Neutrophil (primary cell): ENCODE results near the gene PRCC.

Source experiments
- H3K27ac ChIP-seq: fragments of 200-600 bp; sonication (generic); 2 replicates; pipeline ENCODE4 v1.5.1; 2016; ENCODE audit warnings: mild to moderate bottlenecking, moderate library complexity
- H3K27me3 ChIP-seq: fragments of 200-600 bp; sonication (generic); 2 replicates; pipeline ENCODE4 v1.6.0; 2016; ENCODE audit warnings: mild to moderate bottlenecking
- H3K36me3 ChIP-seq: fragments of 200-600 bp; sonication (generic); 2 replicates; pipeline ENCODE4 v1.5.1; 2017
- H3K4me1 ChIP-seq, 2 experiments: fragments of 200-600 bp in 1 of 2; sonication (generic) in 1 of 2; 1 replicate in 1 of 2; 2 replicates in 1 of 2; pipeline versions ENCODE4 v1.5.1 to v1.6.1; 2013 to 2016; ENCODE audit warnings: low read depth in 1 of 2, low read length in 1 of 2, mild to moderate bottlenecking in 1 of 2, moderate library complexity in 1 of 2; ENCODE audit not compliant: control insufficient read depth in 1 of 2, insufficient read depth in 1 of 2
- H3K4me3 ChIP-seq, 2 experiments: fragments of 200-600 bp in 1 of 2; sonication (generic) in 1 of 2; 1 replicate in 1 of 2; 2 replicates in 1 of 2; pipeline ENCODE4 v1.5.1; 2013 to 2016; ENCODE audit warnings: low read depth in 1 of 2, low read length in 1 of 2, mild to moderate bottlenecking in 1 of 2, moderate library complexity in 1 of 2
- H3K9me3 ChIP-seq: fragments of 200-600 bp; sonication (generic); 2 replicates; pipeline ENCODE4 v1.5.1; 2016
- CTCF ChIP-seq: fragments of 200-600 bp; sonication (generic); IDR thresholded peaks from 2 replicates; pipeline ENCODE4 v1.5.1; 2016; ENCODE audit warnings: antibody characterized with exemption

The PRCC gene

GRCh38 chr1:156836041-156836654 lies 68.8 kb downstream of the PRCC start:
- Histone ChIP-seq H3K4me1 (no peaks in the 10 kb centered on the region), H3K4me3 (no peak overlapping the region), H3K27me3 (peaks cover 98% of the 10 kb centered on the region), H3K9me3 (no peaks in the 10 kb centered on the region), H3K36me3 (no peaks in the 10 kb centered on the region), H3K27ac (no peak overlapping the region)
- no peak for TF ChIP-seq CTCF

- no peak for TF ChIP-seq CTCF
- H3K9me3 ChIP-seq: no peaks in the 10 kb centered on the region
- H3K4me3 ChIP-seq: no peak overlapping the region
- H3K36me3 ChIP-seq: no peaks in the 10 kb centered on the region
- H3K27me3 ChIP-seq: peaks cover 98% of the 10 kb centered on the region
- no peak overlapping the region for H3K27ac ChIP-seq
- no peaks in the 10 kb centered on the region for H3K4me1 ChIP-seq
Observed at GRCh38 chr1:156836892-156837291, 69.6 kb downstream of the PRCC start.

GRCh38 chr1:156838972-156839371 lies 71.6 kb downstream of the PRCC start:
- TF ChIP-seq CTCF: peak; percentile 42
- Histone ChIP-seq H3K27me3 (peaks cover 98% of the 10 kb centered on the region), H3K27ac (no peak overlapping the region)

GRCh38 chr1:156839426-156840109 lies 72.2 kb downstream of the PRCC start:
- no peak for TF ChIP-seq CTCF
- no peaks in the 10 kb centered on the region for H3K36me3 ChIP-seq
- H3K27ac ChIP-seq: no peak overlapping the region
- no peaks in the 10 kb centered on the region for H3K9me3 ChIP-seq
- peaks cover 98% of the 10 kb centered on the region for H3K27me3 ChIP-seq
- no peaks in the 10 kb centered on the region for H3K4me1 ChIP-seq
- no peak overlapping the region for H3K4me3 ChIP-seq

More at GRCh38 chr1:156838972-156839371, 71.6 kb downstream of the PRCC start:
- Histone ChIP-seq H3K9me3 (no peaks in the 10 kb centered on the region), H3K4me3 (no peak overlapping the region), H3K36me3 (no peaks in the 10 kb centered on the region), H3K4me1 (no peaks in the 10 kb centered on the region)

- no peak overlapping the region for H3K4me3 ChIP-seq
- no peak for TF ChIP-seq CTCF
Observed at GRCh38 chr1:156840186-156840897, 73.0 kb downstream of the PRCC start.

More at GRCh38 chr1:156840186-156840897, 73.0 kb downstream of the PRCC start:
- H3K4me1 ChIP-seq: peaks cover 0 to 4% of the 10 kb centered on the region in 2 experiments
- no peak overlapping the region for H3K27ac ChIP-seq
- H3K9me3 ChIP-seq: no peaks in the 10 kb centered on the region
- peaks cover 98% of the 10 kb centered on the region for H3K27me3 ChIP-seq
- no peaks in the 10 kb centered on the region for H3K36me3 ChIP-seq
